Vagina (tissue), 2 donors: ENCODE data around the gene ZNF503.

Experiments used
- POLR2A ChIP-seq, 2 donors: fragments of 450-650 bp; IDR thresholded peaks; one replicate each; pipeline ENCODE4 v1.6.1; 2017; ENCODE audit warnings: antibody characterized with exemption in 2 of 2, mild to moderate bottlenecking in 2 of 2, moderate library complexity in 2 of 2
- POLR2AphosphoS5 ChIP-seq, 2 donors: sonication (generic); formaldehyde crosslinking; IDR thresholded peaks; one replicate each; pipeline ENCODE4 v1.9.0; 2017; ENCODE audit warnings: antibody characterized with exemption in 2 of 2, mild to moderate bottlenecking in 2 of 2, low read depth in 1 of 2; ENCODE audit not compliant: insufficient read depth in 1 of 2
- TF ChIP-seq, protein P1 (sequence below), 3 experiments: fragments of 450-650 bp in 2 of 3; fragments of 200-600 bp in 1 of 3; sonication (generic) in 1 of 3; IDR thresholded peaks; one replicate each; pipeline ENCODE4 v1.5.1; 2017 to 2019; ENCODE audit warnings: antibody characterized with exemption in 3 of 3, mild to moderate bottlenecking in 2 of 3, moderate library complexity in 2 of 3

DNA sequence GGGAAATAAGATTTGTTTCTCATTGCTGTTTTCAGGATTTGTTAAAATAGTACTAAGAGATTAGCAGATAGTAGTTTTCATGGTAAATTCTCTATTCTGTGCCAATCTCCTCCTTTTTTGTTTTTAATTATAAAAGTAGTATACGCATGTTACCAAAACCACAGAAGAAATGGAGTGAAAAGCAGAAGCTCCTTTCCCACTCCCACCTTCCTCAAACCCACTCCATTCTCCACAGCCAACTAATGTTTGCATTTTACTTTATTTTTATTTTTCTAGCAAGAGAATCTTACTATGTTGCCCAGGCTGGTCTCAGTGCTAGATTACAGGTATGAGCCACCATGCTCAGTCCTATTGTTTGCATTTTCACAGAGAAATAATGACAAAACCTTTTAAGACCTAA is 25.3 kb upstream of the ZNF503 start:
- TF ChIP-seq POLR2AphosphoS5 (IDR thresholded peaks at IDR 0.05; ENCODE audit: insufficient read depth in 1 of 2, low read depth in 1 of 2) (no peak), POLR2A (IDR thresholded peaks at IDR 0.05) (no peak)
- TF ChIP-seq, protein P1, sequence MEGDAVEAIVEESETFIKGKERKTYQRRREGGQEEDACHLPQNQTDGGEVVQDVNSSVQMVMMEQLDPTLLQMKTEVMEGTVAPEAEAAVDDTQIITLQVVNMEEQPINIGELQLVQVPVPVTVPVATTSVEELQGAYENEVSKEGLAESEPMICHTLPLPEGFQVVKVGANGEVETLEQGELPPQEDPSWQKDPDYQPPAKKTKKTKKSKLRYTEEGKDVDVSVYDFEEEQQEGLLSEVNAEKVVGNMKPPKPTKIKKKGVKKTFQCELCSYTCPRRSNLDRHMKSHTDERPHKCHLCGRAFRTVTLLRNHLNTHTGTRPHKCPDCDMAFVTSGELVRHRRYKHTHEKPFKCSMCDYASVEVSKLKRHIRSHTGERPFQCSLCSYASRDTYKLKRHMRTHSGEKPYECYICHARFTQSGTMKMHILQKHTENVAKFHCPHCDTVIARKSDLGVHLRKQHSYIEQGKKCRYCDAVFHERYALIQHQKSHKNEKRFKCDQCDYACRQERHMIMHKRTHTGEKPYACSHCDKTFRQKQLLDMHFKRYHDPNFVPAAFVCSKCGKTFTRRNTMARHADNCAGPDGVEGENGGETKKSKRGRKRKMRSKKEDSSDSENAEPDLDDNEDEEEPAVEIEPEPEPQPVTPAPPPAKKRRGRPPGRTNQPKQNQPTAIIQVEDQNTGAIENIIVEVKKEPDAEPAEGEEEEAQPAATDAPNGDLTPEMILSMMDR (IDR thresholded peaks at IDR 0.05) = no peak
